Progenitor cell of endocrine pancreas (in vitro differentiated cells): ENCODE results near the gene CD68. TPM values are rescaled to one million over a fixed set of nuclear protein-coding genes. Genes with fewer than 3 reads are reported as not detected.

ENCODE experiments used
- DNase-seq: peaks from one replicate; pipeline ENCODE4 v3.0.0; 2021; ENCODE audit warnings: low spot score; ENCODE audit not compliant: unreplicated experiment
- H3K27ac Mint-ChIP-seq: 2 replicates; pipeline ENCODE4 v1.8.0; 2021; ENCODE audit warnings: mild to moderate bottlenecking, moderate library complexity, mixed read lengths
- H3K27me3 Mint-ChIP-seq: 2 replicates; pipeline ENCODE4 v1.8.0; 2021; ENCODE audit warnings: mixed read lengths
- H3K36me3 Mint-ChIP-seq: 2 replicates; pipeline ENCODE4 v1.8.0; 2022; ENCODE audit warnings: mixed read lengths; ENCODE audit not compliant: insufficient read depth
- H3K4me1 Mint-ChIP-seq: 2 replicates; pipeline ENCODE4 v1.8.0; 2021; ENCODE audit warnings: low read depth, mixed read lengths
- H3K4me3 Mint-ChIP-seq: 2 replicates; pipeline ENCODE4 v1.8.0; 2021; ENCODE audit warnings: low read depth, mild to moderate bottlenecking, moderate library complexity, mixed read lengths
- H3K9me3 Mint-ChIP-seq: 2 replicates; pipeline ENCODE4 v1.8.0; 2021; ENCODE audit warnings: low read depth, mixed read lengths
- CTCF ChIP-seq: fragments of 200-600 bp; sonication (generic); IDR thresholded peaks from one replicate; pipeline ENCODE4 v1.5.0; 2021; ENCODE audit warnings: antibody characterized with exemption, mild to moderate bottlenecking; ENCODE audit not compliant: unreplicated experiment
- total RNA-seq: library from RNA; stranded (reverse); gene quantifications from 2 replicates; pipeline ENCODE4 v1.2.1, GENCODE V29; 2021

CD68 gene
- total RNA-seq, 1 donor from 2014 or later: not detected

- Mint-ChIP-seq H3K36me3 (peaks cover 1% of the 10 kb centered on the region), H3K27me3 (no peaks in the 10 kb centered on the region), H3K27ac (no peak overlapping the region), H3K9me3 (no peaks in the 10 kb centered on the region), H3K4me1 (peaks cover 27% of the 10 kb centered on the region), H3K4me3 (no peak overlapping the region)
- no peak for TF ChIP-seq CTCF
- DNase-seq: no peak
Measured at GRCh38 chr17:7557147-7557764, 22.2 kb upstream of the CD68 start.

DNA sequence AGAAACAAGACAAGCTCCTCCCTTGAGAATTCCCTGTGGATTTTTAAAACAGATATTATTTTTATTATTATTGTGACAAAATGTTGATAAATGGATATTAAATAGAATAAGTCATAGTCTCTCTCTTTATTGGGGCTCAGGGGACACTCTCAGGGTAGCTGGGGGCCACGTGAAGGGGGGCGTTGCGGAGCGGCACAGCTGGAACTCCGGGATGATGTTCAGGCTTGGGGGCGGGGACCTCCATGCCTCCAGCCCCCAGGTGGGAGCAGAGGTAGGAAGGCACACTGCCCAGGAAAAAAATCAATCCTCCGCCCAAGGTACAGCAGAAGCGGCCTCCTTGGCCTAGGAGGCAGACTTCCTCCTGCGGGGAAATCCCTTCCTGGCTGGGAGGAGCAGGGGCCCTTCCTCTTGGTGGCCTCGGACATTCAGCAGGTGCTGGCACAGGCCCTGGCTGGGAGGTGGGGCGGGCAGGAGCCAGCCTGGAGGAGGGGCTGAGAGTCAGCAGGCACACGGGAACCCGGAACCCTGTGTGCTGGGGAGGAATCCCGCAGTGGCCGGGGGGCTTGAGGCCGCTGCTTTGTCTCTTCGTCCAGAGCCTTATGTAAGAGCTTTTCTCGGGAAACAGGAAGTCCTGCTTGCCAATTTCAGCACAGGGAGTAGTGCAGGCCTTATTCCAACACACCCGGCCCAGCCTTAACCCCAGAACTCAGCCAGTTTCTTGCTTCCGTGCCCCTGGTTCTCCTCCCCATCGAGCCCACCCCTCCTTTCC, 21.5 kb upstream of the CD68 start:
- Mint-ChIP-seq H3K4me3 (no peak overlapping the region), H3K27me3 (no peaks in the 10 kb centered on the region), H3K9me3 (no peaks in the 10 kb centered on the region), H3K27ac (peak overlapping the region; percentile 93), H3K36me3 (no peaks in the 10 kb centered on the region), H3K4me1 (peaks cover 33% of the 10 kb centered on the region)
- no peak for DNase-seq
- no peak for TF ChIP-seq CTCF

GRCh38 chr17:7558544-7559319, 20.7 kb upstream of the CD68 start, which contains the start of gene TNFSF13:
TSS of gene TNFSF13 (plus strand) at chr17:7558750. CDS start at chr17:7559040, 290 bp downstream.
- H3K36me3 Mint-ChIP-seq: no peaks in the 10 kb centered on the region

GRCh38 chr17:7559320-7560171, 19.9 kb upstream of the CD68 start:
- Mint-ChIP-seq H3K4me1 (peaks cover 33% of the 10 kb centered on the region), H3K4me3 (no peak overlapping the region), H3K27ac (no peak overlapping the region), H3K36me3 (no peaks in the 10 kb centered on the region), H3K9me3 (no peaks in the 10 kb centered on the region), H3K27me3 (no peaks in the 10 kb centered on the region)
- no peak for TF ChIP-seq CTCF
- no peak for DNase-seq

More at GRCh38 chr17:7558544-7559319, 20.7 kb upstream of the CD68 start, which contains the start of gene TNFSF13:
- Mint-ChIP-seq H3K27ac (peak within 1 kb of the TSS; percentile 93), H3K9me3 (no peaks in the 10 kb centered on the region), H3K4me1 (peaks cover 33% of the 10 kb centered on the region), H3K27me3 (no peaks in the 10 kb centered on the region), H3K4me3 (no peak within 1 kb of the TSS)
- TF ChIP-seq CTCF: no peak
- DNase-seq: no peak
